LNCaP clone FGC (cell line): Measurements from ENCODE around the gene CMSS1.

Source experiments
- DNase-seq: peaks from one replicate; pipeline ENCODE4 v3.0.0-alpha.2; 2011; ENCODE audit warnings: low read depth
- H3K4me3 ChIP-seq: 2 replicates; pipeline ENCODE4 v1.5.1; 2011; ENCODE audit warnings: mild to moderate bottlenecking, low read depth, low read length, control low read depth
- TF ChIP-seq, protein P1 (sequence below): IDR thresholded peaks from 2 replicates; pipeline ENCODE4 v1.5.1; 2012; ENCODE audit warnings: mild to moderate bottlenecking; ENCODE audit not compliant: control insufficient read depth, insufficient read depth; ENCODE audit errors: extremely low read depth

The CMSS1 gene

DNA sequence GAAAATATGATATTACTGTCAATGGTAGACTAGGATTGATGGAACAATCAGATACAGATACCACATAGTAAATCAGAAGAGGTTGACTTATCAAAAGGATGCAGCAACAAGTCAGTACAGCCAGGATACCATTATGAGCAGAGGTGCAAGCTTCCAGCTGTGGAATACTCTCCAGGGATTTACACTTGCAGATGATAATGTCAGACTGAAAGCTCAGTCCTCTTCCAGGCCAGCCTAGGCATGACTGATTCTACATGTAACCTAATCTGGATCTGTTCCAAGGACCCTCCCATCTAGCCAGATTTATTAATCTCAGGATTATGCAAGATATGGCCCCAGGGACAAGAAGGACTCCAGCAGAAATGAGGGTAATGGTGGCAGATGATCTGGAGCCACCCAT, 288.4 kb downstream of the CMSS1 start:
- TF ChIP-seq, protein P1, sequence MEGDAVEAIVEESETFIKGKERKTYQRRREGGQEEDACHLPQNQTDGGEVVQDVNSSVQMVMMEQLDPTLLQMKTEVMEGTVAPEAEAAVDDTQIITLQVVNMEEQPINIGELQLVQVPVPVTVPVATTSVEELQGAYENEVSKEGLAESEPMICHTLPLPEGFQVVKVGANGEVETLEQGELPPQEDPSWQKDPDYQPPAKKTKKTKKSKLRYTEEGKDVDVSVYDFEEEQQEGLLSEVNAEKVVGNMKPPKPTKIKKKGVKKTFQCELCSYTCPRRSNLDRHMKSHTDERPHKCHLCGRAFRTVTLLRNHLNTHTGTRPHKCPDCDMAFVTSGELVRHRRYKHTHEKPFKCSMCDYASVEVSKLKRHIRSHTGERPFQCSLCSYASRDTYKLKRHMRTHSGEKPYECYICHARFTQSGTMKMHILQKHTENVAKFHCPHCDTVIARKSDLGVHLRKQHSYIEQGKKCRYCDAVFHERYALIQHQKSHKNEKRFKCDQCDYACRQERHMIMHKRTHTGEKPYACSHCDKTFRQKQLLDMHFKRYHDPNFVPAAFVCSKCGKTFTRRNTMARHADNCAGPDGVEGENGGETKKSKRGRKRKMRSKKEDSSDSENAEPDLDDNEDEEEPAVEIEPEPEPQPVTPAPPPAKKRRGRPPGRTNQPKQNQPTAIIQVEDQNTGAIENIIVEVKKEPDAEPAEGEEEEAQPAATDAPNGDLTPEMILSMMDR, result no peak
- no peak for DNase-seq

DNA sequence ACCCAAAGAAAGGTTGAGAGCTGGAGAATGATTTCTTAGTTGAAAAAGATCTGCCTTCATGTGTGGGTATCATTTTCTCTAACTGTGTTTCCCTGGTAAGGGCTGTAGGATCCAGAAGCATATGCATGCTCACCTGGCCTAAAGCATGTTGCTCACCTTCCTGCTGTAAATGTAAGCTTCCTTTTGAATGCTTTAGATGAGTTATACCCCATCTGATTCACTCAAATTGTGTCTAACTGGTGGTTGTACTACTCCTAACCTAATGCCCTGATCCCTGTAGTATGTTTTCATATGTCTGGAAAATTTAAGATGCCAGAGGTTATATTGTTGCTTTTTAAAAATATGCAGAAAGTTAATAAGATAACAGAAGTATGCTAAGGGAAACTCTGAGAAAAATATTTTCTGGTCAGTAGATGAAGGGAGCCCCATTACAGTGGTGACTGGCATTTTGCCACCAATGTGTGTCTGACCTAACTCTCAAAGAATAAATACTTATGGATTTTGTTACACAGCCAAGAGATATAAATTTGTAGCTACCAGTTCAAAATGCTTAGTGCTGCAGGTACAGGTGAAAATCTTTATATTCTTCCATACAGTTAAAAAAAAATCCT, 289.0 kb downstream of the CMSS1 start:
- TF ChIP-seq, protein P1, result no peak
- no peak for DNase-seq
- H3K4me3 ChIP-seq, result no peak overlapping the region

More for the DNA sequence above, 288.4 kb downstream of the CMSS1 start:
- no peak overlapping the region for H3K4me3 ChIP-seq

DNA sequence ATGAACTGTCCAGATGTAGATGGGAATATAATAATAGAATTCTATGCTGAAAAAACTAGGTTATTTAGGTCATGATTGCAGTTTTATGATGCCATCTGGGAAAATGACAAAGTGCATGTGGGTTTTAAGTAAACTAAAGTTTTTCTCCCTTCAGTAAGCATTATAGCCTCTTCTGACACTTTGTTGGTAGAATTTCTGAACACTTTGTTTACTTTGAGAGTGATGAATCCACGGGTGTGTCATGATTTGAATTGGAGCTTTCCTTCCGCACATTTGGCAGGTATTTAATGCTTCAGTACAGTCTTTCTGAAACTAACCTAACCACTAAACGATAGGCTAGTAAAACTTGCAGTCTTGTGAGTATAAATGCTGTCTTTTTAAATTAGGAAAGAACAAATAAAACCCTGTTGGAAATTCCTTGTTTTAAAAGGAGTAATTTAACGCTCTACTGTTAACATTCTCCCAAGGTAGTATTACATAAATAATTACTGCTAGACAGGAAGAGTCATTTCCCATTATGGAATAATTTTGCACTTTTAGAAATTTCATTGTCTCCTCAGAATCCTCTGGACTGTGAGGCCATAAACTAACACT, 289.7 kb downstream of the CMSS1 start:
- no peak overlapping the region for H3K4me3 ChIP-seq
- TF ChIP-seq, protein P1, result no peak
- no peak for DNase-seq

DNA sequence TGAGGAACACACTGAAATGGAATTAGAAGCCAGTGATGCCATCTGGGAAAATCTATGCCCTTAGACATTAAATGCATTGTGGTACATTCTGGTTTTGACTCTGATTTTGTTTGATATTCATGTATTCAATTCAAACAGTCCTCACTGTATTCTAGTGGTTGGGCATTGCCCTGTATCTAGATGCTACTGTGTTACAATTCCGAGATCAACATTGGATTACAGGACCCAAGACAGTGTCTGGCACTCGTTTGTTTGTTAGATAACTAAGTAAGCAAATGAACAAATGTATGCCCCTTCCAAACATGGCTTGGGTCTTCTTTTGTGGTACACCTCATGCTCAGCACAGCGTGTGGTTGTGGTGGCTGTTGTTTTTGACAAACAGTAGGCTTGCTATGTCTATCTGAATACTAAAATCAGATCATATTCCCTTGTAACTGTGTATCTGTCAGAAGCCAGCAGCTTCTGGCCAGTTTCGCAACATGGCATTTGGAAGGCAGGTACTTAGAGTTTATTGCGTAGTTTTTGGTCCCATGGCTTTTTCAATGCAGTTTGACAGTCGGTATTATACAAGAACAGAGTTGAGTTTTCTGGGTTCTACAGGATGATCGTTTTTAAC, 290.9 kb downstream of the CMSS1 start:
- H3K4me3 ChIP-seq, result no peak overlapping the region
- no peak for DNase-seq
- TF ChIP-seq, protein P1, result no peak

DNA sequence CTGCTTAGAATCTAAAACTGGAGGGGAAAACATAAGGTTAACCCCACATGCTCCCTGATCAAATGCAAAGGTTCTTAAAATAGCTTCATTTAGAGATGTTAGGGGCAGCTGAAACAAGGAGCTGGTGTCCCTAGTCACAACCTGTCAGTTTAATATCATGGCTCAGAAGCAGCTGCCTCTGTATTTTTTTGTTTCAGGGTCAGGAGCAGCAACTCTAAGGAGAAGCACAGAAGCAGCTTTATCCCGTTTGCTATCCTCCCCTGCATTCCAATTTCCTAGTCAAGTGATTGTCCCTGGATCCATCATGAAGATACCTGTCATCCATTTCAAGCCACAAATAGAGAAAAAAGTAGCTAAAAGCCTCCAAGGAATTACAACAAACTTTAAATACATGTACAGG, 292.5 kb downstream of the CMSS1 start:
- TF ChIP-seq, protein P1, result no peak
- DNase-seq, result no peak
- no peak overlapping the region for H3K4me3 ChIP-seq

DNA sequence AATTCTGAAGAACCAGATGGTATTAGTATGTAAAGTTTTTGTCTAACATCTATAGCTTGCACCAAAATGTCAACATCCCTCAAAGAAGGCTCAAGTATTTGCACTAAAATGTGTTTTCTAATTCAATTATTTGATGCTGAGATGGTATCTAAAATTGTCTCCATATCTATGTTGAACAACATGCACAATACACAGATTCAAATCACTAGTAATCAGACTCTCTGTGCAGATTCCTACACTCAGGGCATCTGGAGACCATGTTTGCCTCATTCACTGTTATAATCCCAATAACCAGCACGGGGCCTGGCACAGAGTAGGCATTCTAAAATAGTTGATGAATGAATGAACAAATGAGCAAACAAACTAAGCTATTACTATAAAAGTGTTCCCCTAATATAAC, 294.1 kb downstream of the CMSS1 start:
- DNase-seq, result no peak
- TF ChIP-seq, protein P1, result no peak
- H3K4me3 ChIP-seq, result no peak overlapping the region
